Panc1 (cell line): ENCODE measurements around the gene DIPK1B. TPM values are rescaled to one million over a fixed set of nuclear protein-coding genes. Genes with fewer than 3 reads are reported as not detected.
A peak's percentile ranks its signal among the peaks of the same experiment; 100 is the strongest.

ENCODE experiments used
- ATAC-seq: fragments of 200-7000 bp; cut with Tn5 transposase; 2 replicates; pipeline ENCODE4 v1.9.1; 2020; ENCODE audit warnings: mild to moderate bottlenecking, moderate library complexity
- Bru-seq: library from RNA; stranded (reverse); fragments of 400-500 nt; gene quantifications from one replicate; lab custom pipeline; 2021; lab: Mats Ljungman, UMichigan
- BruChase-seq, 2 experiments: library from RNA; stranded (reverse); fragments of 400-500 nt; gene quantifications; one replicate each; lab custom pipeline; 2021; lab: Mats Ljungman, UMichigan
- BruUV-seq: library from RNA; stranded (reverse); fragments of 400-500 nt; replicated peaks from 2 replicates; lab custom pipeline; 2021; lab: Mats Ljungman, UMichigan
- CTCF ChIA-PET: fragments of 300-600 bp; sonication (Branson Sonifier 250); formaldehyde crosslinking; loops from one replicate; lab custom pipeline; 2022; ENCODE audit warnings: antibody characterized with exemption; lab: Charles Lee
- POLR2A ChIA-PET: fragments of 300-600 bp; sonication (Branson Sonifier 250); formaldehyde crosslinking; loops from one replicate; lab custom pipeline; 2022; ENCODE audit warnings: antibody characterized with exemption; lab: Charles Lee
- DNase-seq: peaks from one replicate; pipeline ENCODE4 v3.0.0-alpha.2; 2010; ENCODE audit warnings: low read depth, low spot score
- H3K27ac ChIP-seq: 2 replicates; pipeline ENCODE4 v1.5.1; 2011; ENCODE audit warnings: mild to moderate bottlenecking, low read length, inconsistent platforms
- H3K27me3 ChIP-seq: fragments of 200-500 bp; sonication (Bioruptor generic); 2 replicates; pipeline ENCODE4 v1.6.0; 2014; ENCODE audit warnings: low read length, inconsistent platforms; ENCODE audit not compliant: control insufficient read depth, insufficient read depth
- H3K36me3 ChIP-seq: fragments of 200-500 bp; sonication (Bioruptor generic); 2 replicates; pipeline ENCODE4 v1.5.1; 2014; ENCODE audit warnings: inconsistent platforms, mild to moderate bottlenecking, low read length, moderate library complexity; ENCODE audit not compliant: control insufficient read depth, insufficient read depth
- H3K4me1 ChIP-seq: 2 replicates; pipeline ENCODE4 v1.5.1; 2011; ENCODE audit warnings: inconsistent platforms, mild to moderate bottlenecking, low read length, moderate library complexity; ENCODE audit not compliant: control insufficient read depth, insufficient read depth
- H3K4me3 ChIP-seq, 2 experiments: 2 replicates each; pipeline ENCODE4 v1.5.1; 2011 to 2012; ENCODE audit warnings: low read depth in 2 of 2, low read length in 2 of 2, mild to moderate bottlenecking in 2 of 2, inconsistent platforms in 1 of 2, moderate library complexity in 1 of 2
- H3K9me3 ChIP-seq: fragments of 200-500 bp; sonication (Bioruptor generic); 2 replicates; pipeline ENCODE4 v1.5.1; 2014; ENCODE audit warnings: low read depth, mild to moderate bottlenecking, inconsistent platforms, low read length, moderate library complexity; ENCODE audit not compliant: control insufficient read depth, insufficient read depth
- POLR2AphosphoS5 ChIP-seq: IDR thresholded peaks from 2 replicates; pipeline ENCODE4 v1.6.1; 2012; ENCODE audit warnings: mild to moderate bottlenecking, low read depth, low read length, moderate library complexity
- REST ChIP-seq, 2 experiments: IDR thresholded peaks; 2 replicates each; pipeline ENCODE4 v1.6.1; 2011 to 2012; ENCODE audit warnings: low read depth in 2 of 2, control low read depth in 1 of 2, low read length in 1 of 2, mild to moderate bottlenecking in 1 of 2, moderate library complexity in 1 of 2; ENCODE audit not compliant: insufficient read depth in 1 of 2
- SIN3A ChIP-seq: IDR thresholded peaks from 2 replicates; pipeline ENCODE4 v1.6.1; 2012; ENCODE audit warnings: low read depth, mild to moderate bottlenecking, low read length, moderate library complexity, borderline replicate concordance; ENCODE audit not compliant: insufficient read depth
- TCF7L2 ChIP-seq: IDR thresholded peaks from 2 replicates; pipeline ENCODE4 v1.6.1; 2011; ENCODE audit warnings: mild to moderate bottlenecking, low read depth, low read length, inconsistent platforms
- in situ Hi-C: cut with HindIII; loops from 2 replicates; pipeline ENCODE4 v1.10.0; 2016; ENCODE audit warnings: low sequenced_read_pairs, low pct_unique_long_range_greater_than_20kb
- intact Hi-C: fragments of 100-400 bp; cut with micrococcal nuclease; formaldehyde crosslinking; loops from one replicate; pipeline ENCODE4 v1.10.0; 2022; ENCODE audit not compliant: unreplicated experiment
- long read RNA-seq: library from polyadenylated mRNA; unstranded; transcript quantifications from one replicate; pipeline ENCODE4 v2.0.0, GENCODE V29; 2021; ENCODE audit not compliant: unreplicated experiment
- polyA plus RNA-seq: library from polyadenylated mRNA; unstranded; fragments of >200 nt; gene quantifications from one replicate; pipeline ENCODE4 v1.2.1, GENCODE V29; 2012; ENCODE audit warnings: missing spikeins; ENCODE audit not compliant: insufficient read length
- total RNA-seq: library from RNA; stranded (reverse); gene quantifications from one replicate; pipeline ENCODE4 v1.2.1, GENCODE V29; 2021; ENCODE audit not compliant: unreplicated experiment
- TF ChIP-seq, protein P1 (sequence below): fragments of 450-650 bp; IDR thresholded peaks from 2 replicates; pipeline ENCODE4 v1.5.1; 2017; ENCODE audit warnings: mild to moderate bottlenecking

DIPK1B gene
- total RNA-seq (10.6 TPM), Bru-seq, nascent RNA (percentile 42 among the genes with signal in this experiment), BruChase-seq, experiment 1, labeled RNA remaining after a 2-hour chase (percentile 45 among the genes with signal in this experiment), BruChase-seq, experiment 2, labeled RNA remaining after a 6-hour chase (percentile 46 among the genes with signal in this experiment)
- polyA plus RNA-seq = 26.9 TPM
- long read RNA-seq, transcript FAM69B-202 (5 exons, 1,668 nt) = major isoform, 23 of 38 reads
- long read RNA-seq, partial matches to known transcripts = 0 of 38 reads
- long read RNA-seq, other reads (novel, unspliced or antisense) = 15 of 38 reads

DNA sequence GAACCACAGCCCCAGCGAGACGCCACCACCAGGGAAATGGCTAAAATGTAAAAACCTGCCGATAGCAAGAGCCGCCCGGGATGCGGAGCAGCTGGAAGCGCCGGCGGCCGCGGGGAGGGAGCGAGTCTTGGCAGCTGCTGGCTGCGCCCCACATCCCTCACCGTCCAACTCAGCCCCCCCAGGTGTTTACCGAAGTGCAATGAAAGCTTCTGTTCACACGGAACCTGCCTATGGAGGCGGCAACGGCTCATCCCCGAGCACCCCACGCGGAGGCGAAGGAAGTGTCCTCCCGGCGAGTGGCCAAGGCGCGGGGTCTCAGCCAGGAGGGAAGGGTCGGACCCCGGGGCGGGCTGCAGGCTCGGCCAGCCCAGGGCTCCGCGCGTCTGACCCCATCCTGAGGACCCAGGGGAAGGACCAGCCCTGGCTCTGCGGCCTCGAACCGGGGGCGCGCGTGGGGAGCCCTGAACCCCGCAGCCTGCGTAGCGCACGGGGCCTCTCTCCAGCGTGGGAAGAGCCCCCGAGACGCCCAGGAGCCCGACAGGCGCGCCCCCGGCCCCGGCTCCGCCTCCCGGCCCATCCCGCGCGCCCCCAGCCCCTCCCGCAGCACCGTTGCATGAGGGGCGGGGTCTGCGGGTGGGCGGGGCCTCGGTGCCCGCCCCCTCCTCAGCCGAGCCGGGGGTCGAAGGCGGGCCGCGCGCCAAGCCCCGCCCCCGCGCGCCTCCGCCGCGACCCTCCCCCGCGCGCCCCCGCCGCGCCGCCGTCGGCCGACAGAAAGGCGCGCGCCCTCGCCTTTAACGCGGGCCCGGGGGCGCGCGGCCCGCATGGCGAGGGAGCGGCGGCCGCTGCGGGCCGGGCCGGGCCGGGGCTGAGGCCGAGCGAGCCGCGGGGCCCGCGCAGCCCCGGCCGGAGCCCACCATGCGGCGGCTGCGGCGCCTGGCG lies at the start of gene DIPK1B:
Gene DIPK1B, plus strand, starts transcription at position 822 of the 939 bp plus-strand sequence. Its CDS starts 94 bp downstream, at position 916.
- TF ChIP-seq POLR2AphosphoS5 (no peak), REST (IDR thresholded peaks at IDR 0.05; ENCODE audit: insufficient read depth in 1 of 2, low read depth in 2 of 2, low read length in 1 of 2) (no peak), TCF7L2 (no peak), SIN3A (no peak)
- TF ChIP-seq, protein P1, sequence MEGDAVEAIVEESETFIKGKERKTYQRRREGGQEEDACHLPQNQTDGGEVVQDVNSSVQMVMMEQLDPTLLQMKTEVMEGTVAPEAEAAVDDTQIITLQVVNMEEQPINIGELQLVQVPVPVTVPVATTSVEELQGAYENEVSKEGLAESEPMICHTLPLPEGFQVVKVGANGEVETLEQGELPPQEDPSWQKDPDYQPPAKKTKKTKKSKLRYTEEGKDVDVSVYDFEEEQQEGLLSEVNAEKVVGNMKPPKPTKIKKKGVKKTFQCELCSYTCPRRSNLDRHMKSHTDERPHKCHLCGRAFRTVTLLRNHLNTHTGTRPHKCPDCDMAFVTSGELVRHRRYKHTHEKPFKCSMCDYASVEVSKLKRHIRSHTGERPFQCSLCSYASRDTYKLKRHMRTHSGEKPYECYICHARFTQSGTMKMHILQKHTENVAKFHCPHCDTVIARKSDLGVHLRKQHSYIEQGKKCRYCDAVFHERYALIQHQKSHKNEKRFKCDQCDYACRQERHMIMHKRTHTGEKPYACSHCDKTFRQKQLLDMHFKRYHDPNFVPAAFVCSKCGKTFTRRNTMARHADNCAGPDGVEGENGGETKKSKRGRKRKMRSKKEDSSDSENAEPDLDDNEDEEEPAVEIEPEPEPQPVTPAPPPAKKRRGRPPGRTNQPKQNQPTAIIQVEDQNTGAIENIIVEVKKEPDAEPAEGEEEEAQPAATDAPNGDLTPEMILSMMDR = no peak
- Histone ChIP-seq H3K36me3 (no peaks in the 10 kb centered on the region), H3K4me1 (peaks cover 6% of the 10 kb centered on the region), H3K4me3 (peak within 1 kb of the TSS; percentile 39 to 47), H3K9me3 (no peaks in the 10 kb centered on the region), H3K27ac (no peak within 1 kb of the TSS), H3K27me3 (no peaks in the 10 kb centered on the region)
- ChIA-PET CTCF (no interaction called here), POLR2A (no interaction called here)
- in situ Hi-C loops (no loop called here), intact Hi-C loops (no loop called here)
- DNase-seq (no peak), ATAC-seq (0 out of 2 replicates have a peak, but pooled peaks have one; percentile 28)
- BruUV-seq = no TSS peak

DNA sequence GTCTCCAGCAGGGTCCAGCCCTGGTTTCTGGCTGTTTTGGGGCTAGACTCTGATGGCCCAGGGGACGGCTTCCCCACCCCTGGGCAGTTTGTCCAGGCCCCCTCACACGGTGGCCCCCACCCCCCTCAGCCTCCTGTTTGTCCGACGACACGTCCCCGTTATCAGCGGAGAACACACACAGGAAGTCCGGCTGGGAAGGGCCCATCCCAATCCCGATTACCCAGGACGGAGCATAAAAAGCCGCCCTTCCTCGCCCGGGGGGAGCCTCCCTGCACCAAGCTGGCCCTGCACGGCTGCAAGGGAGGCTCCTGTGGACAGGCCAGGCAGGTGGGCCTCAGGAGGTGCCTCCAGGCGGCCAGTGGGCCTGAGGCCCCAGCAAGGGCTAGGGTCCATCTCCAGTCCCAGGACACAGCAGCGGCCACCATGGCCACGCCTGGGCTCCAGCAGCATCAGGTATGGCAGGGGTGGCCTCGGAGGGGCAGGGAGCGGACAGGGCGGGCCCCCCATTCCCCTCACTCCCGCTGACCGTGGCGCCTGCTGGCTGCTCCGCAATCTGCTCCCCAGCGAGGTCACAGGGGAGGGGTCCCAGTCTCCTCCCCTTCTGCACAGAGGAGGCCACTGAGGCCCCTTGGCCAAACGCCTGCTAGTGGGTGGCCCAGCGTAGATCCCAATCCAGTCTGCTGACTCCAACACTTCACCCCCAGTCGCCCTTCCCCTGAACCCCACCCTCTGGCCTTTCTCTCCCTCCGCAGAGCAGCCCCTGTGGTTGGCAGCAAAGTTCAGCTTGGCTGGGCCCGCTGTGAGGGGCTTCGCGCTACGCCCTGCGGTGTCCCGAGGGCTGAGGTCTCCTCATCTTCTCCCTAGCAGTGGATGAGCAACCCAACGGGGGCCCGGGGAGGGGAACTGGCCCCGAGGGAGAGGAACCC lies 49.5 kb upstream of the DIPK1B start, which contains the start of gene EGFL7:
Gene EGFL7, plus strand, starts transcription at position 261 of the 926 bp plus-strand sequence. CDS start 5,367 bp downstream, outside the sequence.
- Histone ChIP-seq H3K36me3 (no peaks in the 10 kb centered on the region), H3K27me3 (no peaks in the 10 kb centered on the region), H3K27ac (no peak within 1 kb of the TSS), H3K9me3 (no peaks in the 10 kb centered on the region), H3K4me3 (no peak within 1 kb of the TSS), H3K4me1 (peaks cover 15% of the 10 kb centered on the region)
- ChIA-PET CTCF (no interaction called here), POLR2A (no interaction called here)
- no peak for DNase-seq
- no peak for ATAC-seq
- in situ Hi-C loops (no loop called here), intact Hi-C loops (no loop called here)
- no peak for TF ChIP-seq SIN3A
- no TSS peak for BruUV-seq
